ENCODE data around the gene MRE11.

GRCh38 chr11:94452988-94453387 is 40.7 kb downstream of the MRE11 start:
- no peak for TF ChIP-seq YY1 (IDR thresholded peaks at IDR 0.05; ENCODE audit: insufficient read depth, insufficient read length)
- no peak for TF ChIP-seq ZNF274 (IDR thresholded peaks at IDR 0.05; ENCODE audit: low read depth, low read length)
- TF ChIP-seq SUZ12 (IDR thresholded peaks at IDR 0.05; ENCODE audit: extremely low read depth, insufficient read depth, insufficient read length) = no peak

All from NT2/D1 (cell line).